Ascending aorta (tissue), 2 donors: ENCODE measurements around the gene PDGFA. TPM values are rescaled to one million over a fixed set of nuclear protein-coding genes. Genes with fewer than 3 reads are reported as not detected.

ENCODE experiments used
- DNase-seq, 2 donors: peaks; one replicate each; pipeline ENCODE4 v3.0.0-alpha.2; 2019; ENCODE audit warnings: low spot score in 2 of 2
- H3K27ac ChIP-seq, 2 donors: fragments of 200-600 bp; sonication (generic); one replicate each; pipeline ENCODE4 v1.5.1; 2016 to 2017; ENCODE audit warnings: mild to moderate bottlenecking in 1 of 2
- H3K27me3 ChIP-seq: fragments of 200-600 bp; sonication (generic); one replicate; pipeline ENCODE4 v1.5.1; 2017
- H3K36me3 ChIP-seq, 2 donors: fragments of 200-600 bp; sonication (generic); one replicate each; pipeline ENCODE4 v1.5.1; 2016
- H3K4me1 ChIP-seq, 2 donors: fragments of 200-600 bp; sonication (generic); one replicate each; pipeline ENCODE4 v1.5.1; 2016 to 2017; ENCODE audit warnings: mild to moderate bottlenecking in 1 of 2
- H3K4me3 ChIP-seq, 2 donors: fragments of 200-600 bp; sonication (generic); one replicate each; pipeline ENCODE4 v1.5.1; 2016 to 2017; ENCODE audit warnings: mild to moderate bottlenecking in 1 of 2
- H3K9me3 ChIP-seq, 2 donors: fragments of 200-600 bp; sonication (generic); one replicate each; pipeline ENCODE4 v1.5.1; 2016
- CTCF ChIP-seq, 3 experiments: fragments of 200-600 bp in 2 of 3; fragments of 450-650 bp in 1 of 3; sonication (generic) in 2 of 3; IDR thresholded peaks; one replicate each; pipeline ENCODE4 v1.5.1; 2016 to 2019; ENCODE audit warnings: antibody characterized with exemption in 3 of 3, mild to moderate bottlenecking in 1 of 3, moderate library complexity in 1 of 3
- intact Hi-C: fragments of 100-400 bp; cut with DNase I; formaldehyde crosslinking; loops from one replicate; pipeline ENCODE4 v1.15.1; 2023
- total RNA-seq: library from RNA; depleted of rRNA; stranded (reverse); fragments of >200 nt; gene quantifications from one replicate; pipeline ENCODE4 v1.1.0, GENCODE V29; 2016

Gene PDGFA
- total RNA-seq, 1 donor from 2014 or later, result 349 TPM

GRCh38 chr7:493661-494251 is 25.9 kb downstream of the PDGFA start:
- H3K27ac ChIP-seq, result no peak overlapping the region
- H3K4me1 ChIP-seq, result no peaks in the 10 kb centered on the region
- no peaks in the 10 kb centered on the region for H3K9me3 ChIP-seq
- intact Hi-C loops, result no loop called here
- no peak for TF ChIP-seq CTCF (IDR thresholded peaks at IDR 0.05)
- no peak for DNase-seq
- no peaks in the 10 kb centered on the region for H3K27me3 ChIP-seq
- H3K36me3 ChIP-seq, result peaks cover 28 to 32% of the 10 kb centered on the region in 2 donors
- H3K4me3 ChIP-seq, result no peak overlapping the region

- DNase-seq, result no peak
- Histone ChIP-seq H3K4me3 (no peak overlapping the region), H3K9me3 (no peaks in the 10 kb centered on the region), H3K27me3 (no peaks in the 10 kb centered on the region), H3K36me3 (peaks cover 20 to 23% of the 10 kb centered on the region in 2 donors), H3K4me1 (no peaks in the 10 kb centered on the region), H3K27ac (no peak overlapping the region)
- intact Hi-C loops, result no loop called here
- TF ChIP-seq CTCF (IDR thresholded peaks at IDR 0.05), result no peak
Observed at GRCh38 chr7:492714-493065, 27.0 kb downstream of the PDGFA start.

- no peak overlapping the region for H3K4me3 ChIP-seq
- peaks cover 15 to 17% of the 10 kb centered on the region in 2 donors for H3K36me3 ChIP-seq
- DNase-seq, result no peak
- TF ChIP-seq CTCF (IDR thresholded peaks at IDR 0.05), result no peak
- no peaks in the 10 kb centered on the region for H3K4me1 ChIP-seq
- intact Hi-C loops, result no loop called here
- H3K27me3 ChIP-seq, result no peaks in the 10 kb centered on the region
- no peak overlapping the region for H3K27ac ChIP-seq
- H3K9me3 ChIP-seq, result no peaks in the 10 kb centered on the region
Observed at GRCh38 chr7:491958-492713, 27.5 kb downstream of the PDGFA start.

GRCh38 chr7:491292-491957 is 28.2 kb downstream of the PDGFA start:
- H3K4me1 ChIP-seq, result no peaks in the 10 kb centered on the region
- TF ChIP-seq CTCF (IDR thresholded peaks at IDR 0.05), result no peak
- H3K9me3 ChIP-seq, result no peaks in the 10 kb centered on the region
- H3K27me3 ChIP-seq, result no peaks in the 10 kb centered on the region
- H3K27ac ChIP-seq, result no peak overlapping the region
- no peak overlapping the region for H3K4me3 ChIP-seq
- intact Hi-C loops, result no loop called here
- DNase-seq, result no peak
- H3K36me3 ChIP-seq, result peaks cover 8 to 10% of the 10 kb centered on the region in 2 donors

GRCh38 chr7:490461-491291 is 29.0 kb downstream of the PDGFA start:
- TF ChIP-seq CTCF (IDR thresholded peaks at IDR 0.05), result no peak

More at GRCh38 chr7:490461-491291, 29.0 kb downstream of the PDGFA start:
- no peak for DNase-seq
- Histone ChIP-seq H3K36me3 (peaks cover under 1 to 2% of the 10 kb centered on the region in 2 donors), H3K27me3 (no peaks in the 10 kb centered on the region), H3K4me1 (no peaks in the 10 kb centered on the region), H3K4me3 (no peak overlapping the region), H3K9me3 (no peaks in the 10 kb centered on the region), H3K27ac (no peak overlapping the region)
- intact Hi-C loops, result no loop called here
